Left ventricle myocardium inferior (tissue), 1 donor: ENCODE measurements around the gene INO80. TPM values are rescaled to one million over a fixed set of nuclear protein-coding genes. Genes with fewer than 3 reads are reported as not detected.
"Not testable (repeated sequence)": the region's sequence is repeated elsewhere in the genome, so short reads cannot be mapped to it uniquely, and the experiment has no call there.

Experiments used
- DNase-seq: peaks from one replicate; pipeline ENCODE4 v3.0.0-alpha.2; 2020
- H3K27ac ChIP-seq: fragments of 200-600 bp; replicated peaks from 2 replicates; pipeline ENCODE4 v1.8.0; 2021
- H3K27me3 ChIP-seq: fragments of 200-600 bp; 2 replicates; pipeline ENCODE4 v1.8.0; 2021; ENCODE audit warnings: low read depth
- H3K36me3 ChIP-seq: fragments of 200-600 bp; 2 replicates; pipeline ENCODE4 v1.8.0; 2021
- H3K4me1 ChIP-seq: fragments of 200-600 bp; 2 replicates; pipeline ENCODE4 v1.8.0; 2021
- H3K4me3 ChIP-seq: fragments of 200-600 bp; 2 replicates; pipeline ENCODE4 v1.8.0; 2021; ENCODE audit warnings: mild to moderate bottlenecking, moderate library complexity
- H3K9me3 ChIP-seq: fragments of 200-600 bp; replicated peaks from 2 replicates; pipeline ENCODE4 v1.8.0; 2021
- CTCF ChIP-seq: fragments of 200-600 bp; IDR thresholded peaks from 2 replicates; pipeline ENCODE4 v1.8.0; 2021; ENCODE audit warnings: antibody characterized with exemption, mild to moderate bottlenecking, borderline replicate concordance
- intact Hi-C: fragments of 100-400 bp; cut with micrococcal nuclease; formaldehyde crosslinking; loops from one replicate; pipeline ENCODE4 v1.11.0; 2022
- total RNA-seq: library from RNA; stranded (reverse); fragmentation: NEBNext Ultra II Directional; extraction: Animal tissue kit (Norgen Biotek cat#: 25700); gene quantifications from one replicate; pipeline ENCODE4 v1.2.1, GENCODE V29; 2021
- donor health status: DM: no; HTN: yes; CAD: no; lungs with severe emphysema.

The INO80 gene
- total RNA-seq, 1 donor from 2014 or later = 8.6 TPM

- Histone ChIP-seq H3K36me3 (no peaks in the 10 kb centered on the region), H3K4me1 (peaks cover 49% of the 10 kb centered on the region), H3K27ac (peak overlapping the region; percentile 82), H3K9me3 (no peaks in the 10 kb centered on the region), H3K4me3 (no peak overlapping the region), H3K27me3 (no peaks in the 10 kb centered on the region)
- intact Hi-C loops = no loop called here
- no peak for TF ChIP-seq CTCF
- peak; percentile 68 for DNase-seq
These were observed 158.5 kb downstream of the INO80 start for GRCh38 chr15:40957581-40958051.

- intact Hi-C loops = no loop called here
- no peaks in the 10 kb centered on the region for H3K27me3 ChIP-seq
- peaks cover 54% of the 10 kb centered on the region for H3K4me1 ChIP-seq
- H3K27ac ChIP-seq = peak overlapping the region; percentile 82
- no peak for DNase-seq
- no peak for TF ChIP-seq CTCF
- H3K9me3 ChIP-seq = no peaks in the 10 kb centered on the region
- H3K36me3 ChIP-seq = no peaks in the 10 kb centered on the region
- no peak overlapping the region for H3K4me3 ChIP-seq
These were observed 159.0 kb downstream of the INO80 start for GRCh38 chr15:40957041-40957555.

GRCh38 chr15:40956541-40956982 lies 159.5 kb downstream of the INO80 start:
- H3K27ac ChIP-seq = peak overlapping the region; percentile 82
- intact Hi-C loops = no loop called here
- no peaks in the 10 kb centered on the region for H3K27me3 ChIP-seq
- H3K4me3 ChIP-seq = no peak overlapping the region
- no peaks in the 10 kb centered on the region for H3K9me3 ChIP-seq
- no peak for DNase-seq
- H3K4me1 ChIP-seq = peaks cover 54% of the 10 kb centered on the region
- no peaks in the 10 kb centered on the region for H3K36me3 ChIP-seq
- no peak for TF ChIP-seq CTCF

GRCh38 chr15:40955930-40956540 lies 160.0 kb downstream of the INO80 start:
- DNase-seq = no peak
- no peaks in the 10 kb centered on the region for H3K27me3 ChIP-seq
- H3K27ac ChIP-seq = peak overlapping the region; percentile 82
- H3K9me3 ChIP-seq = no peaks in the 10 kb centered on the region
- no peak for TF ChIP-seq CTCF
- intact Hi-C loops = no loop called here
- H3K4me3 ChIP-seq = no peak overlapping the region
- H3K36me3 ChIP-seq = no peaks in the 10 kb centered on the region
- peaks cover 54% of the 10 kb centered on the region for H3K4me1 ChIP-seq

- TF ChIP-seq CTCF = no peak
- H3K4me3 ChIP-seq = no peak overlapping the region
- H3K9me3 ChIP-seq = no peaks in the 10 kb centered on the region
- H3K36me3 ChIP-seq = no peaks in the 10 kb centered on the region
- H3K27ac ChIP-seq = peak overlapping the region; percentile 82
- no peaks in the 10 kb centered on the region for H3K27me3 ChIP-seq
- no peak for DNase-seq
- intact Hi-C loops = no loop called here
- peaks cover 51% of the 10 kb centered on the region for H3K4me1 ChIP-seq
These were observed 160.8 kb downstream of the INO80 start for GRCh38 chr15:40955141-40955903.

GRCh38 chr15:40954158-40954848 lies 161.8 kb downstream of the INO80 start:
- H3K27me3 ChIP-seq, H3K36me3 ChIP-seq, H3K27ac ChIP-seq, H3K9me3 ChIP-seq, DNase-seq, intact Hi-C loops: not testable (repeated sequence)
- peaks cover 59% of the 10 kb centered on the region for H3K4me1 ChIP-seq
- H3K4me3 ChIP-seq = peak overlapping the region; percentile 71
